AG04449 (cell line): ENCODE data around the gene PLEKHA8.
"Not testable (repeated sequence)": the region's sequence is repeated elsewhere in the genome, so short reads cannot be mapped to it uniquely, and the experiment has no call there.

ENCODE experiments used
- CTCF ChIA-PET: fragments of 350-600 bp; formaldehyde crosslinking; extraction: SDS; loops from one replicate; lab custom pipeline; 2021; ENCODE audit warnings: antibody characterized with exemption; lab: Yijun Ruan, JAX
- POLR2A ChIA-PET: fragments of 400-600, 350-600 bp; formaldehyde crosslinking; extraction: SDS; loops from one replicate; lab custom pipeline; 2020; ENCODE audit warnings: antibody characterized with exemption, inconsistent platforms; lab: Yijun Ruan, JAX
- DNase-seq: peaks from one replicate; pipeline ENCODE4 v3.0.0-alpha.2; 2010; ENCODE audit warnings: low read depth, low spot score
- H3K4me3 ChIP-seq: 2 replicates; pipeline ENCODE4 v1.5.1; 2011; ENCODE audit warnings: low read depth, mild to moderate bottlenecking, control low read depth, low read length
- CTCF ChIP-seq: IDR thresholded peaks from one replicate; pipeline ENCODE4 v1.5.1; 2011; ENCODE audit warnings: mild to moderate bottlenecking, moderate library complexity, low read length, control low read depth, inconsistent platforms; ENCODE audit not compliant: insufficient read depth; ENCODE audit errors: missing control alignments

The PLEKHA8 gene

DNA sequence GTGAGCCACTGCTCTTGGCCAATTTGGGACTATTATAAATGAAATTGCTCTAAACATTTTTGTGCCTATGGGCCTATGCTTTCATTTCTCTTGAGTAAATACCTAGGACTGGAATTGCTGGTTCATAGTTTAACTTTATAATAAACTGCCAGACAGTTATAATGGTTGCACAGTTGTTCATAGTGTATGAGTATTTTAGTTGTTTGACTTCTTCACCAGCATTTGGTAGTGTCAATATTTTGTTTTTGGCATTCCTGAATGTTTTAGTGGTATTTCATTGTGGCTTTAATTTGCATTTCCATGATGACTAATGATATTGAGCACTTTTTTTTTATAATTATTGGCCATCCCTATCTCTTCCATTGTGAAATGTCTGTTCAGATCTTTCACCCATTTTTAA, 29.5 kb downstream of the PLEKHA8 start:
- DNase-seq: no peak
- POLR2A ChIA-PET: no interaction called here
- TF ChIP-seq CTCF: no peak
- CTCF ChIA-PET: no interaction called here
- no peak overlapping the region for H3K4me3 ChIP-seq

- CTCF ChIA-PET: interaction anchor here (0.8 to 8.8 kb wide), 44 partner anchors 9 to 502 kb away, joined by 3 to 83 read pairs (median 6); partner anchors contain the start of genes FKBP14 and PLEKHA8
- DNase-seq, POLR2A ChIA-PET, H3K4me3 ChIP-seq: not testable (repeated sequence)
- TF ChIP-seq CTCF: peak; percentile 18
Observed at GRCh38 chr7:30061786-30062185, 33.6 kb downstream of the PLEKHA8 start.

DNA sequence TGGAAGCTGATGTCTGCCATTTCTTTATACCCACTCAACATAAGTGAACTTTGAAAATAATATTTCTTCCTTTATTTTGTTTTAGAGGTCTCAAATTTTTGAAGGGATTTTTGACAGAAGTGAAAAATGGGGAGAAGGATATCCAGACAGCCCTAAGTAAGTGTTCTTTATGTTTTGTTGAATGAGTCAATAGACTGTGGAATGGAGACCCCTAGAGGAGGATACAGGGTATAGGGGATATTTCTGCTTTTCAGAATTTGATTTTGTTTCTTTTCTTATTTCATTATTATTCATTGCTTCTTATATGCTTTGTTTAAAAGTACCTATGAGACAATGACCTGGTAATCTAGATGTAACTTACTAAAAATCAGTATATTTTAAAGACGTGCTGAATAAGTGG, 34.4 kb downstream of the PLEKHA8 start:
- DNase-seq: no peak
- no peak overlapping the region for H3K4me3 ChIP-seq
- POLR2A ChIA-PET: no interaction called here
- CTCF ChIA-PET: interaction anchor here (0.7 to 8.8 kb wide), 36 partner anchors 12 to 429 kb away, joined by 3 to 83 read pairs (median 6); partner anchors contain the start of genes FKBP14 and PLEKHA8
- TF ChIP-seq CTCF: peak; percentile 37

DNA sequence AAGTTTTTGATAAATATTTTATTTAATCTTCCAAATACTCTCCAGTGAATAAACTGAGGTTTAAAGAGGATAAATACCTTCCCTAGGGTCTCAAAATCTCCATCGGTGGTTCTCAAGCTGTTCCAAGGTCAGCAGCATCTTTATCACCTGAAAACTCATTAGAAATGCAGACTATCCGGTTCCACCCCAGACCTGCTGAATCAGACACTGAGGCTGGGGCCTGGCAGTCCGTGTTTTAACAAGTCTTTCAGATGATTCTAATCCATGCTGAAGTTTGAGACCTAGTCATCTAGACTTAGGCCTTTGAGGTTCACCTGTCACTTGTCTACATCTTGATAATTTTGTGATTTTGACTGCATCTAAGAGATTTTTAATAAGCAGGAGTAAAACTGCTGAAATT, 37.5 kb downstream of the PLEKHA8 start:
- no peak for TF ChIP-seq CTCF
- DNase-seq: no peak
- ChIA-PET POLR2A (no interaction called here), CTCF (interaction anchor here (0.8 to 8.8 kb wide), 5 partner anchors 9 to 189 kb away, joined by 3 to 83 read pairs (median 5); partner anchors contain the start of gene PLEKHA8)
- no peak overlapping the region for H3K4me3 ChIP-seq

- H3K4me3 ChIP-seq: no peak overlapping the region
- POLR2A ChIA-PET: no interaction called here
- no peak for TF ChIP-seq CTCF
- CTCF ChIA-PET: interaction anchor here (8.8 kb wide), 1 partner anchor 8 kb away, joined by 83 read pairs; no protein-coding TSS in a partner anchor
- DNase-seq: no peak
Observed at GRCh38 chr7:30066687-30067086, 38.5 kb downstream of the PLEKHA8 start.

- ChIA-PET CTCF (interaction anchor here (1.0 kb wide), 1 partner anchor 9 kb away, joined by 3 read pairs; no protein-coding TSS in a partner anchor), POLR2A (interaction anchor here (1.1 kb wide), 1 partner anchor 9 kb away, joined by 6 read pairs; no protein-coding TSS in a partner anchor)
- DNase-seq: peak; percentile 83
- H3K4me3 ChIP-seq: no peak overlapping the region
- no peak for TF ChIP-seq CTCF
Observed at GRCh38 chr7:30068117-30068516, 39.9 kb downstream of the PLEKHA8 start.
